H1 (cell line): ENCODE measurements around the gene TMEM163.

Experiments
- PHF8 ChIP-seq: fragments of 200-600 bp; sonication (generic); conservative IDR thresholded peaks from 2 replicates; pipeline ENCODE4 v1.7.1; 2012; ENCODE audit warnings: low read depth, mild to moderate bottlenecking, inconsistent platforms, low read length, moderate library complexity
- POLR2A ChIP-seq, 2 experiments: IDR thresholded peaks; 1 replicate in 1 of 2; 2 replicates in 1 of 2; pipeline ENCODE4 v1.6.1; 2011; ENCODE audit warnings: low read depth in 2 of 2, low read length in 2 of 2, mild to moderate bottlenecking in 2 of 2; ENCODE audit errors: control extremely low read depth in 1 of 2

- no peak for TF ChIP-seq PHF8
- TF ChIP-seq POLR2A (IDR thresholded peaks at IDR 0.05; ENCODE audit: control extremely low read depth in 1 of 2, low read depth in 2 of 2, low read length in 2 of 2) = no peak
These were observed 196.0 kb downstream of the TMEM163 start for GRCh38 chr2:134522496-134523455.
